HepG2 (cell line): ENCODE measurements around the gene WIPF2. TPM values are rescaled to one million over a fixed set of nuclear protein-coding genes. Genes with fewer than 3 reads are reported as not detected.

Experiments
- DMAP1 ChIP-seq: IDR thresholded peaks from 2 replicates; pipeline ENCODE4 v1.6.1; 2016
- KAT2B ChIP-seq: fragments of 150-350 bp; IDR thresholded peaks from 2 replicates; pipeline ENCODE4 v1.6.1; 2014; ENCODE audit warnings: low read depth, low read length, borderline replicate concordance
- KLF9 ChIP-seq: IDR thresholded peaks from 2 replicates; pipeline ENCODE4 v1.6.1; 2016; ENCODE audit warnings: low read depth
- MAFK ChIP-seq, 2 experiments: IDR thresholded peaks in 1 of 2; conservative IDR thresholded peaks in 1 of 2; 2 replicates each; pipeline ENCODE4 v1.6.1; 2011; ENCODE audit warnings: improper control_type of control experiment in 2 of 2, low read length in 2 of 2
- NONO ChIP-seq, 2 experiments: fragments of 450-650 bp in 1 of 2; sonication (generic) in 1 of 2; formaldehyde crosslinking in 1 of 2; IDR thresholded peaks in 1 of 2; conservative IDR thresholded peaks in 1 of 2; 2 replicates each; pipeline versions ENCODE4 v1.6.1 to v1.8.0; 2017 to 2022; ENCODE audit warnings: mild to moderate bottlenecking in 1 of 2, missing genetic modification reagents in 1 of 2, moderate library complexity in 1 of 2
- ZNF343 ChIP-seq: sonication (generic); formaldehyde crosslinking; IDR thresholded peaks from 2 replicates; pipeline ENCODE4 v1.4.0; 2020; ENCODE audit warnings: mild to moderate bottlenecking, missing genetic modification reagents
- ZNF614 ChIP-seq: IDR thresholded peaks from 2 replicates; pipeline ENCODE4 v1.6.1; 2018; ENCODE audit warnings: missing biosample characterization, missing genetic modification reagents, inconsistent platforms, borderline replicate concordance
- polyA plus RNA-seq, 8 experiments: library from polyadenylated mRNA; depleted of rRNA in 3 of 8; stranded (reverse) in 7 of 8; unstranded in 1 of 8; fragments of >200 nt; fragmentation: Illumina TruSeq in 4 of 8; extraction: Trizol in 4 of 8; gene quantifications; 2 replicates each; pipeline versions ENCODE4 v1.2.1 to v1.2.3, GENCODE V29; 2011 to 2016; ENCODE audit warnings: low read depth in 4 of 8, missing spikeins in 1 of 8, mixed read lengths in 1 of 8; ENCODE audit not compliant: insufficient read depth in 1 of 8
- total RNA-seq, 5 experiments: library from RNA; depleted of rRNA; stranded (reverse); fragments of >200 nt; fragmentation: Illumina TruSeq; extraction: Trizol; gene quantifications; 2 replicates each; pipeline ENCODE4 v1.2.3, GENCODE V29; 2016; ENCODE audit warnings: low read depth in 1 of 5
- TF ChIP-seq, protein P1 (sequence below): sonication (generic); formaldehyde crosslinking; IDR thresholded peaks from 2 replicates; pipeline ENCODE4 v1.5.1; 2020; ENCODE audit warnings: mild to moderate bottlenecking, missing genetic modification reagents, moderate library complexity
- TF ChIP-seq, protein P2 (sequence below): sonication (generic); formaldehyde crosslinking; IDR thresholded peaks from 2 replicates; pipeline ENCODE4 v1.8.0; 2022; ENCODE audit warnings: mild to moderate bottlenecking, missing genetic modification reagents; ENCODE audit not compliant: insufficient replicate concordance
- TF ChIP-seq, protein P3 (sequence below): sonication (generic); formaldehyde crosslinking; conservative IDR thresholded peaks from 2 replicates; pipeline ENCODE4 v1.4.0; 2020; ENCODE audit warnings: mild to moderate bottlenecking, missing genetic modification reagents, moderate library complexity

The WIPF2 gene
- total and polyA plus RNA-seq, 2 of the 13 experiments (the other 11 are each of a cell fraction or from before 2014, with no cell fraction given): 7.2 to 10.8 TPM

DNA sequence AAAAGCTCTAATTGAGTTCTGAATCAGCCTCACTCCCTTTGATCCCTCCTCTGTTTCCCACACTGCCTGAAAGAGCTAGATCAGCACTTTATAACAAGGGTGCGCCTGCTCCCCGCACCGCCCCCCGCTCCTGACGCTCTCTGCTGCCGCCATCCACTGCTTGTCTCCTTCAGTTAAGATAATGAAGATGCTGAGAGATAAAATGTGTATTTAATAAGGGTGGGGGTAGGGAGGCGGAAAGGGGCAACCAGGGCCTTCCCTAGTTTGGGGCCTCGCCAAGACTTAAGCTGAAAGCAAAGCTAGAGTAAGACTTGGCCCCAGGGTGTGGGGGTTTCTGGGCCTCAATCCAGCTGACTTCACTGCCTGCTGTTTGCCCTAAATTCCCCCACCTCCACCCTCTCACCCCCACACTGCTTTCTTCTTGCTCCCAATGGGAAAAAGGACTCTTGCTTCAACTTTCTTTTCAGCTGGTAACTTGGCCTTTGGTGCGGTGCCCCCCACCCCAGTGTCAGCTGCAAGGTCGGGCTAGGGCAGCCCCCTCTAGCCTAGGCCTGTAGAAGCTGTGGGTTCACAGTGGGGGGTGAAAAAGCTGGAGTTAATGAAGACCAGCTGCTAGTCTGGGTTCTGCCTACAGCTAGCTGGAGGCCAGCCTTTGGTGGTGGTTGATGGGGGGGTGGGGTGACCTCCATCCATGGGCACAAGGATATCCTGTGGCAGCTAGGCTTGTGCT, 88.1 kb downstream of the WIPF2 start (continued):
- peak; percentile 92 to 93 for TF ChIP-seq MAFK (conservative IDR thresholded peaks at IDR 0.05 in 1 of 2, IDR thresholded peaks at IDR 0.05 in 1 of 2; ENCODE audit: low read length in 2 of 2)
- no peak for TF ChIP-seq DMAP1 (CRISPR knock-in tag)
- TF ChIP-seq ZNF343: no peak
- TF ChIP-seq, protein P1, sequence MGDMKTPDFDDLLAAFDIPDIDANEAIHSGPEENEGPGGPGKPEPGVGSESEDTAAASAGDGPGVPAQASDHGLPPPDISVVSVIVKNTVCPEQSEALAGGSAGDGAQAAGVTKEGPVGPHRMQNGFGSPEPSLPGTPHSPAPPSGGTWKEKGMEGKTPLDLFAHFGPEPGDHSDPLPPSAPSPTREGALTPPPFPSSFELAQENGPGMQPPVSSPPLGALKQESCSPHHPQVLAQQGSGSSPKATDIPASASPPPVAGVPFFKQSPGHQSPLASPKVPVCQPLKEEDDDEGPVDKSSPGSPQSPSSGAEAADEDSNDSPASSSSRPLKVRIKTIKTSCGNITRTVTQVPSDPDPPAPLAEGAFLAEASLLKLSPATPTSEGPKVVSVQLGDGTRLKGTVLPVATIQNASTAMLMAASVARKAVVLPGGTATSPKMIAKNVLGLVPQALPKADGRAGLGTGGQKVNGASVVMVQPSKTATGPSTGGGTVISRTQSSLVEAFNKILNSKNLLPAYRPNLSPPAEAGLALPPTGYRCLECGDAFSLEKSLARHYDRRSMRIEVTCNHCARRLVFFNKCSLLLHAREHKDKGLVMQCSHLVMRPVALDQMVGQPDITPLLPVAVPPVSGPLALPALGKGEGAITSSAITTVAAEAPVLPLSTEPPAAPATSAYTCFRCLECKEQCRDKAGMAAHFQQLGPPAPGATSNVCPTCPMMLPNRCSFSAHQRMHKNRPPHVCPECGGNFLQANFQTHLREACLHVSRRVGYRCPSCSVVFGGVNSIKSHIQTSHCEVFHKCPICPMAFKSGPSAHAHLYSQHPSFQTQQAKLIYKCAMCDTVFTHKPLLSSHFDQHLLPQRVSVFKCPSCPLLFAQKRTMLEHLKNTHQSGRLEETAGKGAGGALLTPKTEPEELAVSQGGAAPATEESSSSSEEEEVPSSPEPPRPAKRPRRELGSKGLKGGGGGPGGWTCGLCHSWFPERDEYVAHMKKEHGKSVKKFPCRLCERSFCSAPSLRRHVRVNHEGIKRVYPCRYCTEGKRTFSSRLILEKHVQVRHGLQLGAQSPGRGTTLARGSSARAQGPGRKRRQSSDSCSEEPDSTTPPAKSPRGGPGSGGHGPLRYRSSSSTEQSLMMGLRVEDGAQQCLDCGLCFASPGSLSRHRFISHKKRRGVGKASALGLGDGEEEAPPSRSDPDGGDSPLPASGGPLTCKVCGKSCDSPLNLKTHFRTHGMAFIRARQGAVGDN (CRISPR knock-in tag): peak; percentile 20; the same call in 1 of the 2 replicates
- TF ChIP-seq KLF9 (CRISPR knock-in tag): no peak
- TF ChIP-seq, protein P2, sequence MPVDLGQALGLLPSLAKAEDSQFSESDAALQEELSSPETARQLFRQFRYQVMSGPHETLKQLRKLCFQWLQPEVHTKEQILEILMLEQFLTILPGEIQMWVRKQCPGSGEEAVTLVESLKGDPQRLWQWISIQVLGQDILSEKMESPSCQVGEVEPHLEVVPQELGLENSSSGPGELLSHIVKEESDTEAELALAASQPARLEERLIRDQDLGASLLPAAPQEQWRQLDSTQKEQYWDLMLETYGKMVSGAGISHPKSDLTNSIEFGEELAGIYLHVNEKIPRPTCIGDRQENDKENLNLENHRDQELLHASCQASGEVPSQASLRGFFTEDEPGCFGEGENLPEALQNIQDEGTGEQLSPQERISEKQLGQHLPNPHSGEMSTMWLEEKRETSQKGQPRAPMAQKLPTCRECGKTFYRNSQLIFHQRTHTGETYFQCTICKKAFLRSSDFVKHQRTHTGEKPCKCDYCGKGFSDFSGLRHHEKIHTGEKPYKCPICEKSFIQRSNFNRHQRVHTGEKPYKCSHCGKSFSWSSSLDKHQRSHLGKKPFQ (CRISPR knock-in tag): no peak
- no peak for TF ChIP-seq NONO (IDR thresholded peaks at IDR 0.05)
- 0 out of 2 replicates have a peak, but pooled peaks have one; percentile 27 for TF ChIP-seq NONO (CRISPR knock-in tag; conservative IDR thresholded peaks at IDR 0.05)
- TF ChIP-seq ZNF614 (CRISPR knock-in tag): 0 out of 2 replicates have a peak, but pooled peaks have one; percentile 7
- TF ChIP-seq, protein P3, sequence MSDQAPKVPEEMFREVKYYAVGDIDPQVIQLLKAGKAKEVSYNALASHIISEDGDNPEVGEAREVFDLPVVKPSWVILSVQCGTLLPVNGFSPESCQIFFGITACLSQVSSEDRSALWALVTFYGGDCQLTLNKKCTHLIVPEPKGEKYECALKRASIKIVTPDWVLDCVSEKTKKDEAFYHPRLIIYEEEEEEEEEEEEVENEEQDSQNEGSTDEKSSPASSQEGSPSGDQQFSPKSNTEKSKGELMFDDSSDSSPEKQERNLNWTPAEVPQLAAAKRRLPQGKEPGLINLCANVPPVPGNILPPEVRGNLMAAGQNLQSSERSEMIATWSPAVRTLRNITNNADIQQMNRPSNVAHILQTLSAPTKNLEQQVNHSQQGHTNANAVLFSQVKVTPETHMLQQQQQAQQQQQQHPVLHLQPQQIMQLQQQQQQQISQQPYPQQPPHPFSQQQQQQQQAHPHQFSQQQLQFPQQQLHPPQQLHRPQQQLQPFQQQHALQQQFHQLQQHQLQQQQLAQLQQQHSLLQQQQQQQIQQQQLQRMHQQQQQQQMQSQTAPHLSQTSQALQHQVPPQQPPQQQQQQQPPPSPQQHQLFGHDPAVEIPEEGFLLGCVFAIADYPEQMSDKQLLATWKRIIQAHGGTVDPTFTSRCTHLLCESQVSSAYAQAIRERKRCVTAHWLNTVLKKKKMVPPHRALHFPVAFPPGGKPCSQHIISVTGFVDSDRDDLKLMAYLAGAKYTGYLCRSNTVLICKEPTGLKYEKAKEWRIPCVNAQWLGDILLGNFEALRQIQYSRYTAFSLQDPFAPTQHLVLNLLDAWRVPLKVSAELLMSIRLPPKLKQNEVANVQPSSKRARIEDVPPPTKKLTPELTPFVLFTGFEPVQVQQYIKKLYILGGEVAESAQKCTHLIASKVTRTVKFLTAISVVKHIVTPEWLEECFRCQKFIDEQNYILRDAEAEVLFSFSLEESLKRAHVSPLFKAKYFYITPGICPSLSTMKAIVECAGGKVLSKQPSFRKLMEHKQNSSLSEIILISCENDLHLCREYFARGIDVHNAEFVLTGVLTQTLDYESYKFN (CRISPR knock-in tag): no peak
- TF ChIP-seq KAT2B: no peak
